ENCODE data around the gene DDX17. TPM values are rescaled to one million over a fixed set of nuclear protein-coding genes. Genes with fewer than 3 reads are reported as not detected.

DDX17 gene
- total and polyA plus RNA-seq, 2 of the 8 experiments (the other 6 are each of a cell fraction or from before 2014, with no cell fraction given) = 437 to 441 TPM

GRCh38 chr22:38452373-38453065, 53.6 kb downstream of the DDX17 start (continued):
- TF ChIP-seq CHD7 (IDR thresholded peaks at IDR 0.05; ENCODE audit: insufficient replicate concordance, low read length) = no peak
- no peak for TF ChIP-seq SRF (IDR thresholded peaks at IDR 0.05; ENCODE audit: low read depth, low read length)
- no peak for TF ChIP-seq EP300 (IDR thresholded peaks at IDR 0.05; ENCODE audit: borderline replicate concordance in 1 of 2, low read depth in 2 of 2, low read length in 2 of 2)
- no peak for TF ChIP-seq KDM4A (IDR thresholded peaks at IDR 0.05; ENCODE audit: low read depth, low read length, severe bottlenecking)
- no peak for TF ChIP-seq BRCA1 (IDR thresholded peaks at IDR 0.05; ENCODE audit: low read depth, low read length)
- TF ChIP-seq CBX5 (IDR thresholded peaks at IDR 0.05; ENCODE audit: low read depth, low read length) = no peak
- TF ChIP-seq RNF2 (IDR thresholded peaks at IDR 0.05; ENCODE audit: borderline replicate concordance, low read depth, low read length, missing control alignments, poor library complexity, severe bottlenecking) = no peak
- TF ChIP-seq FOSL1 (IDR thresholded peaks at IDR 0.05; ENCODE audit: insufficient read depth, low read depth, low read length) = no peak
- no peak for TF ChIP-seq BCL11A (IDR thresholded peaks at IDR 0.05; ENCODE audit: low read depth in 2 of 2, low read length in 2 of 2)
- TF ChIP-seq EZH2 (IDR thresholded peaks at IDR 0.05; ENCODE audit: low read depth, low read length, severe bottlenecking) = no peak
